GM19468 (cell line): ENCODE data around the gene RERGL.
"Not testable (repeated sequence)": the region's sequence is repeated elsewhere in the genome, so short reads cannot be mapped to it uniquely, and the experiment has no call there.

Experiments
- ATAC-seq: cut with Tn5 transposase; IDR thresholded peaks from one replicate; pipeline ENCODE4 v1.9.1; 2021; ENCODE audit warnings: mild to moderate bottlenecking, moderate library complexity, moderate number of reproducible peaks; ENCODE audit not compliant: unreplicated experiment; ENCODE audit errors: extremely low read depth

Gene RERGL

GRCh38 chr12:18040060-18040742 lies 49.8 kb downstream of the RERGL start:
- not testable (repeated sequence) for ATAC-seq
